Measurements from ENCODE around the gene MBD5.

The MBD5 gene

GRCh38 chr2:148022882-148023281 is 2.0 kb downstream of the MBD5 start:
- DNase-seq (ENCODE audit: low read depth in 2 of 3, low spot score in 2 of 3): no peak

GRCh38 chr2:148023861-148024260 is 3.0 kb downstream of the MBD5 start:
- no peak for DNase-seq (ENCODE audit: low read depth in 2 of 3, low spot score in 2 of 3)

- no peak for DNase-seq (ENCODE audit: low read depth in 2 of 3, low spot score in 2 of 3)
These were observed 5.7 kb downstream of the MBD5 start for GRCh38 chr2:148026573-148026972.

GRCh38 chr2:148027822-148028221 is 6.9 kb downstream of the MBD5 start:
- no peak for DNase-seq (ENCODE audit: low read depth in 2 of 3, low spot score in 2 of 3)

GRCh38 chr2:148028781-148029180 is 7.9 kb downstream of the MBD5 start:
- no peak for DNase-seq (ENCODE audit: low read depth in 2 of 3, low spot score in 2 of 3)

- no peak for DNase-seq (ENCODE audit: low read depth in 2 of 3, low spot score in 2 of 3)
These were observed 10.3 kb downstream of the MBD5 start for GRCh38 chr2:148031152-148031551.

GRCh38 chr2:148032215-148032614 is 11.3 kb downstream of the MBD5 start:
- no peak for DNase-seq (ENCODE audit: low read depth in 2 of 3, low spot score in 2 of 3)

- no peak for DNase-seq (ENCODE audit: low read depth in 2 of 3, low spot score in 2 of 3)
These were observed 18.9 kb downstream of the MBD5 start for GRCh38 chr2:148039783-148040182.

- no peak for DNase-seq (ENCODE audit: low read depth in 2 of 3, low spot score in 2 of 3)
These were observed 21.3 kb downstream of the MBD5 start for GRCh38 chr2:148042219-148042618.

- no peak for DNase-seq (ENCODE audit: low read depth in 2 of 3, low spot score in 2 of 3)
These were observed 23.4 kb downstream of the MBD5 start for GRCh38 chr2:148044322-148044721.

- no peak for DNase-seq (ENCODE audit: low read depth in 2 of 3, low spot score in 2 of 3)
These were observed 25.9 kb downstream of the MBD5 start for GRCh38 chr2:148046802-148047201.

GRCh38 chr2:148048475-148049221 is 27.8 kb downstream of the MBD5 start:
- DNase-seq (ENCODE audit: low read depth in 2 of 3, low spot score in 2 of 3): no peak

- DNase-seq (ENCODE audit: low read depth in 2 of 3, low spot score in 2 of 3): no peak
These were observed 28.4 kb downstream of the MBD5 start for GRCh38 chr2:148049284-148049683.

- no peak for DNase-seq (ENCODE audit: low read depth in 2 of 3, low spot score in 2 of 3)
These were observed 31.8 kb downstream of the MBD5 start for GRCh38 chr2:148052687-148053086.

GRCh38 chr2:148058641-148059040 is 37.8 kb downstream of the MBD5 start:
- no peak for DNase-seq (ENCODE audit: low read depth in 2 of 3, low spot score in 2 of 3)

- no peak for DNase-seq (ENCODE audit: low read depth in 2 of 3, low spot score in 2 of 3)
These were observed 42.7 kb downstream of the MBD5 start for GRCh38 chr2:148063633-148064032.

GRCh38 chr2:148065936-148066335 is 45.0 kb downstream of the MBD5 start:
- no peak for DNase-seq (ENCODE audit: low read depth in 2 of 3, low spot score in 2 of 3)

- DNase-seq (ENCODE audit: low read depth in 2 of 3, low spot score in 2 of 3): no peak
These were observed 46.9 kb downstream of the MBD5 start for GRCh38 chr2:148067801-148068200.

- DNase-seq (ENCODE audit: low read depth in 2 of 3, low spot score in 2 of 3): no peak
These were observed 50.5 kb downstream of the MBD5 start for GRCh38 chr2:148071351-148071750.

GRCh38 chr2:148096012-148096411 is 75.1 kb downstream of the MBD5 start:
- DNase-seq (ENCODE audit: low read depth in 2 of 3, low spot score in 2 of 3): no peak

- DNase-seq (ENCODE audit: low read depth in 2 of 3, low spot score in 2 of 3): no peak
These were observed 81.8 kb downstream of the MBD5 start for GRCh38 chr2:148102641-148103040.

GRCh38 chr2:148103946-148104345 is 83.1 kb downstream of the MBD5 start:
- no peak for DNase-seq (ENCODE audit: low read depth in 2 of 3, low spot score in 2 of 3)

GRCh38 chr2:148106331-148106730 is 85.4 kb downstream of the MBD5 start:
- no peak for DNase-seq (ENCODE audit: low read depth in 2 of 3, low spot score in 2 of 3)
